T-helper 1 cell treated with Interleukin-12 subunit alpha and Interleukin-12 subunit beta and Interleukin-4 antibody, amounts not matched to agents 30 ng/mL and 1 ng/mL, for 36 hours (primary cell): ENCODE data around the gene SLCO3A1. TPM values are rescaled to one million over a fixed set of nuclear protein-coding genes. Genes with fewer than 3 reads are reported as not detected.

Experiments used
- intact Hi-C: fragments of 100-400 bp; cut with micrococcal nuclease; formaldehyde crosslinking; loops from one replicate; pipeline ENCODE4 v1.15.1; 2024
- total RNA-seq: library from RNA; stranded (reverse); gene quantifications from 2 replicates; pipeline ENCODE4 v1.2.3, GENCODE V29; 2022

Gene SLCO3A1
- total RNA-seq, 1 donor from 2014 or later, result 35.2 TPM

DNA sequence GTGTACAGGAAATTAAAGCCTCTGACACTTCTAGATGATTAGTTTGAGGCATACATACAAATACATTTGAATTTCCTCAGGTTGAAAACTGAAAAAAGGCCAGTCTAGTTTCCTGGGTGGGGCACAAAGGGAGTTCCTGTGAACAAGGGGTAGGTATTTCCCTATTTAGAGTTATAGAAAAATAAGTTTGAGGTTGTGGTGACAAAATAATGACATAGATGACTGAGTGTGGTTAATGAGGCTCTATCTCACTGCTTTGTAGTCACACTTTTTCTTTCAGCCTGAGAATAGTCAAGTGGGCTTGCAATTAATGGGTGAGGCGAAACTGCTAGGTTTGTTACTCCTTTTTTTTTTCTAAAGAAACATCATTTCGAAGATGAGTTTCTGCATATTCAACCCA lies 4.3 kb downstream of the SLCO3A1 start:
- intact Hi-C loops, result loop anchor here (1.0 to 10.0 kb wide), 4 partner anchors 64 to 1027 kb away; no protein-coding TSS in a partner anchor

DNA sequence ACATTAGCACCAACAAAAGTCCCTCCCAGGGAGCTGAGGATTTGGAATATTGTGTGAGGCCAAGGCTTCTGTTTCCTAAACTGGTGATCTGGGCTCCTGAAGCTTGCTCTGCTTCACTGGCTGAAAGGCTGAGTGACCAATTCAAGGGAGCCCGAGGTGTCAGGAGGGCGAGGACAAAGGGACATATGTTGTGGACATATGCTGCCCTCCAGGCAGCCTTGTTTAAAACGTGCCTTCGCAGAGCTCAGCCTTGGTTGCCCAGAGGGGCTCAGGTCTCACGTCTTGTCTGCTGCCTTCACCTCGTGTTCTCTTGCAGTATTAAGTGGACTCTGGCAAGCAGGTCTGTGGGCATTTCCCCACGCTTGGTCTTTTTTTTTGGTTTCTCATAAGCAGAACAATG lies 7.0 kb downstream of the SLCO3A1 start:
- intact Hi-C loops, result no loop called here

DNA sequence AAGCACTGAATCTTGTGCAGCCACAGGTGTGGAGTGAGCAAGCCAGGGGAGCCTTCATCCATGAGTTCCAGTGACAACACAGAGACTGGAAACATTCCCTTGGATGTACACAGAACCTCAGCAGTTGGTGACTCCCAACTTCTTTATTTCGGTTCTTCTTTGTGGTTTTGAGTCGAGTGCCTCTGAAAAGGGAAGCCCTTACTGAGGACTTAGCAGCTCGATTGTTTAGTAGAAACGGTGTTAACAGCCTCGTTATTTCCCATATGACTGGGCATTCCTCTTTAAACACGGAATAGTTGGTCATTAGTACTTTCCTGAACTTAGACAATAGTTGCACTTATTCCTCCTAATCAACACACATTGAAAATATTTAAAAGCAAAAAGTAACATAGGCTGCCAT lies 7.7 kb downstream of the SLCO3A1 start:
- intact Hi-C loops, result no loop called here

DNA sequence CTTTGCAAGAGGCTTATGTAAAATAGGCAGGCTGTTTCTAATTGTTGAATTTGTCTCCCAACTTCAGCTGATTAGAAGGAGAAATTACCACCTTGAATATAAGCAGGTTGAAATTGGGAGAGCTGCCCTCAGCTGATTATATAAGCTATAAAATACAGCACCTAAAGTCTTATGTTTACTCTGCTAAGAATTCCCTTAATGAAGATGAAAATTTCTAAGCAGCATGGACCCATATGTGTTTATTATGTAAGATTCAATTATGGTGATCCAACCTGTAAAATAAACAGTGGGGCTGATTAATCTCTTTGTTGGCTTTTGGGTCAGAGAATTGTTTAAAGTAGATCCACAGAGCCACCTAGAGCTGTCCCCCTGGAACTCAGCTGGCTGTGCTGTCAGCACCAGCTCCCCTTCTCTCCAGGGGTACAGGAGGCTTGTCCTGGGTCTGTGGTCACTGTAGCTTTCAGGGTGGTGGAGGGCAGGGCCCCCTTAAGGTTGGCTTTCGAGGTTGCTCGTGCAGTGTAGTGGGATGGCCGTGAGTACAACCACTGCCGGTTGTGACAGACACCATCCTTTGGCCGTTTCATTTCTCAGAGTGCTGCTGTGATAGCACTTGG lies 9.5 kb downstream of the SLCO3A1 start:
- intact Hi-C loops, result no loop called here

DNA sequence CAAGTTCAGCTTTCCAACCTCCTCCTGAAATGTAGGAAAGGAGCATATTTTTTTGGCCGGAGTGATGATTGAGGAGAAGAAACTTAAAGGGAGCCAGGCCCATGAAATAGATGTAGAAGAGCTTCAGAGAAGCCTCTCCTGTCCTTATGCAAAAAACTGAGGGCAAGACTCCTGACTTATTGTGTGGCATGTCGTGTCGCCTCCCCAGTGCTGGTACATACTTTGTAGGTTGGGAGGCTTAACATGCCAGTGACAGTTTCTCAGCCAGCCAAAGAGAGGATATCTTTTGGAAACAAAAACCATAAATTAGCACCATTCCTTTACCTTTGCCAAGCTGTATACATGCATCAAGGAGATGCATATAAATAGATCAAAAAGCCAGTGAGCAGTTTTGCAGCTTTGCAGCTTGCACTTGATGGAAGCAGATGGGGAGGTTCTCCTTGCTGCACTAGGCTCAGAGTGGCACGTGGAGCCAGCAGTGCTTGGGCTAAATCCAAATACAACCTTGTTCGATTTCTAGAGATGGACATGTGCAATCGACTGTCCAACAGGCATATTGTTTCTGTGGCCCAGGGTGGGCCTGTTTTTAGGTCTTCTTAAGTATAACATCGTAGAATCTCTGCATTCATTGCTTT lies 10.2 kb downstream of the SLCO3A1 start:
- intact Hi-C loops, result no loop called here

DNA sequence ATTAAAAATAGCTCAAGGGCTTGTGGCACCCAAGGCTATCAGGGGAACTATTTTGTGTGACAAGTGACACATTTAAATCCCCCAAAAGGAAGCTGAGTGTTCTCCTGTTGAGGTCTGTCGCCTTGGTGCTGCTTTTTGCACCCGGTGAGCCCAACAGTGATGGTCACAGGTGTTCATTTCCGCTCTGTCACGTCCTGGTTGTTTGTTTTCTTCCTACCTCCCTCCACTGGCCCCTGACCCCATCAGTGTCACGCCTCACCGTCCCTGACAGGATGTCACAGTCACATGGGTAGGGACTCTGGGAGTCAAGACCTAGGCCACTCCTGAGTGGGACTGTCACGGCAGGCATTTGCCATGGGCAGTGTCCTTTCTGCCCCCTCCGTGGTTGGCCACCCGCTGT lies 11.2 kb downstream of the SLCO3A1 start:
- intact Hi-C loops, result no loop called here

DNA sequence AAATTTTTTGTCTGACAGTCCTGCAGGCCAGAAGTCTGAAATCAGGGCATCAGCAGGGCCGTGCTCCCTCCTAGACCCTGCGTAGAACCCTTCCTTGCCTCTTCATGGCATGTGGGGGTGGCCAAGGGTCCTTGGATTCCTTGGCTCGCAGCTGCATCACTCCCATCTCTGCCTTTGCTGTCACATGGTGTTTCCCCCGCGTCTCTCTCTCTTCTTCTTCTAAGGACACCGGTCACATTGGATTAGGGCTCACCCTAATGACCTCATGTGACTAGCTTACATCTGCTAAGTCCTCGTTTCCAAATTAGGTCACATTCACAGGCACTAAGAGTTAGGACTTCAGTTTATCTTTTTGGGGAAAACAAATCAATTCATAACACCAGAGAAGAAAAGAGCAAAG lies 12.0 kb downstream of the SLCO3A1 start:
- intact Hi-C loops, result no loop called here

DNA sequence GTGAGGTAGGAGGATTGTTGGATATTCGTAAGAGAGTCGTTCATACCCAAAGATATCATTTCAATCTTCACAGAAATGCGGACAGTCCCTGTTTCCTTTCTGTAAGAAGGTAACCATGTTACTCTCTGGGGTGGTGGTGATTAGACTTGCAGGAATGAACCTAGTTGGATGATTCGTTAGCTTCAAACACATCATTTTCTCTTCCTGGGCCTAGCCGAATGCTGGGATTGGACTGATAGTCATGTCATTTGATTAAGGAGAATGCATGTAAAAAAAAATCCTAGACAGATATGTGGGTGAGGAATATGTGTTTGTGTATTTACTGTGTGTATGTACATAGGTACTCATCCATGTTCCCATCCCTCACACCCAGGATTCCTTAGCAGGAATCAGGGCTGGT lies 12.4 kb downstream of the SLCO3A1 start:
- intact Hi-C loops, result no loop called here

DNA sequence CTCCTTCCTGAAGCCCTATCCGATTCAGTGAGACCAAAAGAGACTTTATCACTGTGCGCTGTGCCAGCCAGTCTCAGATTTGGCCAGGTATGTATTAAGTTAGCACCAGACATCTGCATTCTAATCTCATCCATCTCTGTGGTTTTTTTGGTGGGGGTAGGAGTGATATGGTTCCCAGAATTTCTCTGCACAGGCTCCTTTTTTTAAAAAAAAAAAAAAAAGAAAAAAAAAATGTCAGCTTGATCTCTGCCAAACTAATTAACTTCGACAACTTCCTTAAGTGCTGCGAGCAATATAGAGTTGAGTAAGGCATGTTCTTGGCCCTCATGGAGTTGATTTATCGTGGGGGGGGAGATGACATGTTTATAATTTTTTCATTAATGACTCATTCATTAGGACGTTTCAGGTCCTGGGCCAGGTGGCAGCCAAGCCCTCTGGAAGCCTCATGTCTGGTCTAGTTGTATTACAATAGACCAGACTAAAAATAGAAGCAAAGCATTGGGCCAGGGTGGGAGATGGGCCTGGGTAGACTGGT lies 12.9 kb downstream of the SLCO3A1 start:
- intact Hi-C loops, result no loop called here

DNA sequence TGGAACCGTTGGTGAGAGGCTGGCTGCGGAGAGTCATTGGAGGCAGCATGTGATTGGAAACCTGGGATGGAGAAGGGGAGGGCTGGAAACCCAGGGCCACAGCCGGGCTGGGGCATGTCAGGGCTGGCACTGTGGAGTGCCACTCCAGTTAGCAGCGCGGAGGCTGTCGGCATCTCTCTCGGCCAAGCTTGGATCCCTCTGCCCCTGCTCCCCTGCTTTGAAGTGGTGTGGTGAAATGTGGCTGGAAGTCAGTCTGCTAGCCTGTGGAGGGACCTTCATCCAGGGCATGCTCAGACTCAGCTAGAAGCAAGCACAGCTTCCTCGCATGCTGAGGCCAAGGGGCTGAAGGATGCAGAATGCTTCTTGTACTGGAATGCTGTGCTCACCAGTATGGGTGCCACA lies 13.5 kb downstream of the SLCO3A1 start:
- intact Hi-C loops, result no loop called here

DNA sequence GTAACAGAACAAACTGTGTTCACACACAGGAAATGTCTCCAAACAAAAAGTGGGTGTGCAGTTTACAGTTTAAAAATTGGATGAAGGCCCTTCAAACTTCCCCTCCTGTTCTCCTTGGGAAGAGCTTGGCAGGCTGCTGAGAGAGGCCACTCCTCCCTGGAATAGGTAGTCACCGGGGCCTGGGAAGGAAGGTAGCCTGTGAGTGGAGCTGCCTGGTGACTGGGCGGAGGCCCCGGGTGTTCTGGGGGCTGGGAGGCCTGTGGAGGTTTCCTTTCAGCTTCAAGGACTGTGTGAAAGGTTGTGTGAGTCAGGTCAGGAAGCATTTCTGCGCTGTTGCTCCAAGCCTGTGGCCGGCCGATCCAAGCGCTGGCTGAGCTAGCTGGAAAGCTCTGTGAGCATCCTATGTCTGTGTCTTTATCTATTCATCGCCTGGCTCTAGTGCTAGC lies 14.1 kb downstream of the SLCO3A1 start:
- intact Hi-C loops, result no loop called here

DNA sequence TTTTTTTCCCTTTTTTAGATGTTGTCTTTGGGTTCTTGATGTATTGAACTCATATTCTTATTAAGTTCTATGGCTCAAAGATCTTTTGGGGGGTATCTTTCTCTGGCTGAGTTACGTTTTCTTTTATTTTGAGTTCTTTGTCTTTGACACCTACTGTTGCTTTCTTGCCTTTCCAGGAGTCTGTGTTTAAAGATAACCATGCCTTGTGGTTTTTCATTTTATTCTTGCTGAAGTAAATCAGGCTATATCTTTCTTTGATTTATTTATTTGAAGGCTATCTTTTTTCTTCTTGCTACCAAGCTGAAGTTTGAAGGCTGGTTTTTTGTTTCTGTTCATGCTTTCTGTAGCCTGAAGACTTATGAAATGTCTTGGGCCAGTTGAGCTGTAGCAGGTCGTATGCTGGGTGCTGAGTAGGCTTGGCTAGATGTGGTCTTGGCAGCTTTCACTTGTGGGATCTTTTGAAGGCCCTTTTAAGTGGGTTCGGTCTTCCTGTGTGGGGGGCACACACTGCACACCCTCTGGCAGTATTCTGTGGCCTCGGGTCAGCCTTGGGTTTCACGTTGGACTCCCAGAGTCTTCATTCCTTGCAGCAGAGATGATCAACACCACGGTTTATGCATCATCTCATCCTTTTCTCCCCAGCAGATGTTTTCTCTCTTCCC lies 17.5 kb downstream of the SLCO3A1 start:
- intact Hi-C loops, result no loop called here

DNA sequence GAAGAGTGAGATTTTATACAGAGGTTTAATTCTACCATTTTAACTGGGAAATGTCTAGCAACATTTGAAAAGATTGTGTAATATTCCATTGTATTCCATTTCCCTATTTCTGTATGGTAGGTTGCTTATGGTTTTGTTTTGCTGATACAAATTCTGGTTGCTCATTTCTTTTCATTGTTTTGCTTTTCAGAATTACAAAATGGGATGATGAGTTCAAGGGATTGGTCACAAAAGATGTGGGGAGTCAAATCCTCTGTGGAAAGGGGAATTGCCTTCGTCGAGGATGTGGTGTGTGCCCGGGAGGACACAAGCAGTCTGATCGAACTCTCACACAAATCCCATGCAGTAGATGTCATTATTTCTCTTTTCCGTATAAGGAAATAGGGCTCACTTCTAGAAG lies 18.3 kb downstream of the SLCO3A1 start:
- intact Hi-C loops, result no loop called here

DNA sequence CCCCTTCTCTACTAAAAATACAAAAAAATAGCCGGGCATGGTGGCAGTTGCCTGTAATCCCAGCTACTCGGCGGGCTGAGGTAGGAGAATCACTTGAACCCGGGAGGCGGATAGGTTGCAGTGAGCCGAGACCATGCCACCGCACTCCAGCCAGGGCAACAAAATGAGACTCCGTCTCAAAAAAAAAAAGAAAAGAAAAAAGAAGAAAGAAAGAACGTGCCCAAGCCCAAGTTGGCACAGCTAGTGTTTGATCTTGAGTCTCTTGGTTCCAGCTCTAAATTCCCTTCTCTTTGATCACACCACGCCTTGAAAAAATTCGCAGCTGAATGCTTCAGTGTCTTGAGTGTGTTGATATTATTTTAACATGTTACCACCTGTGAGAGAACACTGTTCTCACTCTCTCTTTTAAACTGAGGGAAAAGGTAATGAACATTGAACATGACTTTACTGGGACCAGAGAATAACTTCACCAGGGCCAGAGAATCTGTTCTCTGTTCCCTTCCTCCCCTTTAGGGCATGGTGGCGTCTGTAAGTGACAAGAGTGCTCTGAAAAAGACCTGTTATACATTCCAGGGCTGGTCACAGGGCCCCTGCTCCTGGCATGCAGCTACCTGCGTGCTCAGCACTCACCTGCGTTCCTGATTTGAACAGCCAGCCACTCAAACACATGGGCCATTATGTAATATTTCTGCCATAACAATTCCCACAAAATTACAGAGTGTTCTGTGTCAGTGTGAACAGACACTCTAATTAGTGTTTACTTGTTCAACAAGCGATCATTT lies 19.0 kb downstream of the SLCO3A1 start:
- intact Hi-C loops, result no loop called here

DNA sequence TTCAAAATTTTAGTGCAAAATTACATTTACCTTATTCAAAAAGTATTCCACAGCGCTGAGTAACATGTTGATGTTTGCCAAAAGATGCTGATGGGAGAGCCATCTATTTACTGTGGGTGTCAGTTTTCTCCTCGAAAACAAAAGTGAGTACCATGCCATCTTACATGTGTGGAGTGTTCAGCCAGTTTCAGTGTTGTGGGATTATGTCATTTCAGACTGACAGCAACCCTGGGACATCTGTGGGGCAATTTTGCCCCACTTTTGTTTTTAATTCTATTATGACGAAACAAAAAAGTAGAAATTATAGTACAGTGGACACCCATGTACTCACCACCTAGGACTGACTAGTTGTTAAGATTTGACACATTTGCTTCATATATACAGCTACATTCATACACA lies 19.6 kb downstream of the SLCO3A1 start:
- intact Hi-C loops, result no loop called here

DNA sequence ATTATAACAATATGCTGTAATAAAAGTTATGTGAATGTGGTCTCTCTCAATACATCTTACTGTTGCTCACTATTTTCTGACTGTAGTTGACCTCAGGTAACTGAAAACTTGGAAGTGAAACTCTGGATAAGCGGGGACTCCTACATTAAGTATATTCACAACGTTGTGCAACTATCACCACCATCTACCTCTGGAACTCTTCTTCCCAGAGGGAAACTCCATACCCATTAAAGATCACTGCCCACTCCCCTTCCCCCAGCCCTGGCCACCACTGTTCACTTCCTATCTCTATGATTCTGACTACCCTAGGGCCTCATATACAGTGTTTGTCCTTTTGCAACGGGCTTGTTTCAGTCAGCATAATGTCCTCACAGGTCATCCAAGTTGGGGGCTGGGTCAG lies 20.7 kb downstream of the SLCO3A1 start:
- intact Hi-C loops, result no loop called here

DNA sequence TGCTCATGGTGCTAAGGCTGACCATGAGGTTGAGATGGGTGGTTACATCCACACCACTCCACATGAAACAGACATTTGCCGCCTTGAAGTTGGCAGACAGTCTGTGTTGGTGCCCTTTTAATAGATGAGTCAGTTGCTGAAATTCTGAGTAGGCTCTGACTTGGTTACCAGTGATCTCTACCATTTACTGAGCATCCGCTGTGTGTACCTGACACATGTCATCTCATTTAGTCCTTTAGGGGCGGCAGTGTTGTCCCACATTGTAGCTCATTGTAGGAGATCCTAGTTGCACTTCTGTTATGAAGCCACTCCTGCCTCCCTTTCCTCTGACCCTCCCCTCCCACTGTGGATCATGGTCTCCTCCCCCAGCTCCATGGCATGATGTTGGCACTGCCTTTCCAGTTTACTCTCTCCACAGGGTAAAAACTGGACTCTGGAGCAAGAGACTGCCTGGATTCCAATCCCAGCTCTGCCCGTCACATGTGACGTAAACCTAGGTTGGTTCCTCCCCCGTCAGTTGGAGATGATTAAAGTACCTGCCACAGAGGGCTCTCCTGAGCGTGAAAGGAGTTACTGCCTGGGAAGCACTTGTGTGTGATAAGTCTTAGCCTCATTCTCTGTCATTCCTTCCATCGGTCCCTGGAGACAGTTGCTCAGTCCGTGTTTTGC lies 21.6 kb downstream of the SLCO3A1 start:
- intact Hi-C loops, result no loop called here

DNA sequence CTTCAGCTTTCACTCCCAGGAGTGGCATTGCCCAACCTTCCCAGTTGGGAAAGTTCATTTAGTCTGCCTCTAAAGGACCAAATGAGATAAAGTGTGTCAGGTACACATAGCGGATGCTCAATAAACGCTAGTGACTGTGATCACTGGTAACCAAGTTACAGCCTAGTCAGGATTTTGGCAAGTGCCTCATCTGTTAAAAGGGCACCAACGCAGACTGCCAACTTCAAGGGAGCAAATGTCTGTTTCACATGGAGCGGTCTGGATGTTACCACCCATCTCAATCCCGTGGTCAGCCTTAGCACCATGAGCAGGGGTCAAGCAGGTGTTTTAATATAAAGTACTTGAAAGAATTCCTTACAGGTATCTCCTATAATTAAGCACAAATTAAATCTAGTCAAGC lies 22.7 kb downstream of the SLCO3A1 start:
- intact Hi-C loops, result no loop called here

DNA sequence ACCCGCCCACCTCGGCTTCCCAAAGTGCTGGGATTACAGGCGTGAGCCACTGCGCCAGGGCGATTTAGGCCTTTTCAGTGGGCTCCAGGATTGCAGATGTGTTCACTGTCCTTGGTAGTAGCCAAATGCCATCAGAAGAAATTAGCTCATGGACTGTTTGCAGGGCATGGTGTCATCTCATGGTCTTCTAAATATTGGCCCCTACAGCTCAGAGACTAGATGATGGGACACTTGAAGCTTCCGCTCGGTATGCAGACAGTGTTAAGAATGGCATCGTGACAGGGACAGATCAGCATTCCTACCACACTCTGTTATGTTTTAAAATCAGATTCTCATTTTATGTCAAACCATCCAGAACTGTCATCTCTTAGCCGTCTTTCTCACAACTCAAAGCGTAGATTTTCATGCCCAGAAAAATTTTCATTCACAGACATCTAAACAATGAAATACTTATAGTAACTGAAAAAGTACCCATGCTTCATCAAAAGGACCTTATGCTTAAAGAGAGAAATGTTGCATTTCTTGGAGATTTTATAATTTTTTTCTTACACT lies 24.9 kb downstream of the SLCO3A1 start:
- intact Hi-C loops, result no loop called here

DNA sequence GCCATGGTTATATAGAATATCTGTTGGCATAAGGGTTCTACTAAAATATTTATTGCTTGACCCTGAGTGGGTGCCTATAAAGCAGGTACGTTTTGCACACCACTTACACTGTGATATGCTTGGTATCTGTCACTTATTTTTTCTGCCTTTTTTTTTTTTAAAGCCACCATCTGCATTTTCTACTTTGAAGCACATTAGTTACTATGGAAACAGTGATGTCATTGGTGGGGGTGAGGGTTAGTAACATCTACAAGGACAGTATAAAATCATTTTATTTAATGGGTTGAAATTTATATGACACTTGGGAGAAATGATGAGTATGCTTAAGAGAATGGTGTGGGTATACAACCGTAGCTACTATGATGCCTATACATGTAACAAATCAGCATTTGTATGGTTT lies 25.6 kb downstream of the SLCO3A1 start:
- intact Hi-C loops, result no loop called here

DNA sequence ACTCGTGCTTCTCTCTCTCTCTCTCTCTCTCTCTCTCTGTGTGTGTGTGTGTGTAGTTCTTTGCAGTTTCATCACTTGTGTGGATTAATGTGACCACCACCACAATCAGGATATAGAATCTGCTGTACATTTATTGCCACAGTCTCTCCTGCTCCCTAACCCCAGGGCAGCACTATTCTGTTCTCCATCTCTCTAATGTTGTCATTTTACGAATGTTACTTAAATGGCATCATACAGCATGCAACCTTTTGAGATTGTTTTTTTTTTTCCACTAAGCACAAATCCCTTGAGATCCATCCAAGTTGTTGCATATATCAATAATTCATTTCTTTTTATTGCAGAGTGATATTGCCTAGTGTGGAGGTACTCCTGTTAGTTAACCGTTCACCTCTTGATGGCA lies 26.9 kb downstream of the SLCO3A1 start:
- intact Hi-C loops, result no loop called here
